GM12873 (cell line): ENCODE data around the gene GBX2.

Experiments used
- CTCF ChIP-seq: IDR thresholded peaks from 2 replicates; pipeline ENCODE4 v1.5.1; 2012; ENCODE audit warnings: low read depth, mild to moderate bottlenecking, moderate library complexity, low read length, control low read depth; ENCODE audit not compliant: insufficient read depth; ENCODE audit errors: missing control alignments

The GBX2 gene

GRCh38 chr2:236156095-236156859 lies 11.9 kb downstream of the GBX2 start:
- no peak for TF ChIP-seq CTCF

- no peak for TF ChIP-seq CTCF
Observed at GRCh38 chr2:236155406-236155805, 12.8 kb downstream of the GBX2 start.

GRCh38 chr2:236146436-236146835 lies 21.8 kb downstream of the GBX2 start:
- TF ChIP-seq CTCF, result no peak

GRCh38 chr2:236143811-236144210 lies 24.4 kb downstream of the GBX2 start:
- no peak for TF ChIP-seq CTCF

GRCh38 chr2:236137066-236137465 lies 31.1 kb downstream of the GBX2 start:
- TF ChIP-seq CTCF, result no peak

GRCh38 chr2:236136538-236136937 lies 31.6 kb downstream of the GBX2 start:
- TF ChIP-seq CTCF, result no peak

GRCh38 chr2:236133410-236134012 lies 34.7 kb downstream of the GBX2 start:
- no peak for TF ChIP-seq CTCF
